Superior temporal gyrus (tissue), 1 donor: Measurements from ENCODE around the gene PCDHGA9.
"Not testable (repeated sequence)": the region's sequence is repeated elsewhere in the genome, so short reads cannot be mapped to it uniquely, and the experiment has no call there.

ENCODE experiments used
- DNase-seq: peaks from one replicate; pipeline ENCODE4 v3.0.0-alpha.2; 2016; ENCODE audit errors: extremely low spot score

PCDHGA9 gene

DNA sequence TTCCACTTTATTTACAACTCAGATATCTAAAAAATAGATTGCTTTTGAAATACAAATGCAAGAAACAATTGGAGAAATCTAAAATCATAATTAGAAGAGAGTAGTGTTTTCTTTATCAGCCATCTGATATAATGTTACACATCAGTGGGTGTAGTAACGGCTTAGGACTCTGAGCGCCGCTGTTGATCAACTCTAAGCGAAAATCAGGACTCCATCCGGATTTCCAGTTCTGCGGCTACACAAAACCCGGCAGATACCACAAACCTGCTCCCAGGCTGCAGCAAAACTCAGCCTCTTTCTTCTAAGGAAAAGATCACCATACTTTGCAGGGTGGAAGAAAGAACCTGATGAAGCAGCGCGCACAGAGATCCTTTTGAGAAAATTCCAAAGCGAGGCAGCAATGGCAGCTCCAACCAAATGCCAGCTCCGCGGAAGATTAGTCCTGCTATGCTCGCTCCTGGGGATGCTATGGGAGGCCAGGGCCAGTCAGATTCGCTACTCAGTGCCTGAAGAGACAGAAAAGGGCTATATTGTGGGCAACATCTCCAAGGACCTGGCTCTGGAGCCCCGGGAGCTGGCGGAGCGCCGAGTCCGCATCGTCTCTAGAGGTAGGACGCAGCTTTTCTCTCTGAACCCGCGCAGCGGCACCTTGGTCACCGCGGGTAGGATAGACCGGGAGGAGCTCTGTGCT, at the start of gene PCDHGA9:
Gene PCDHGA9, plus strand, starts transcription at position 226 of the 691 bp plus-strand sequence. Its CDS starts 175 bp downstream, at position 401.
- peak; percentile 55 for DNase-seq

DNA sequence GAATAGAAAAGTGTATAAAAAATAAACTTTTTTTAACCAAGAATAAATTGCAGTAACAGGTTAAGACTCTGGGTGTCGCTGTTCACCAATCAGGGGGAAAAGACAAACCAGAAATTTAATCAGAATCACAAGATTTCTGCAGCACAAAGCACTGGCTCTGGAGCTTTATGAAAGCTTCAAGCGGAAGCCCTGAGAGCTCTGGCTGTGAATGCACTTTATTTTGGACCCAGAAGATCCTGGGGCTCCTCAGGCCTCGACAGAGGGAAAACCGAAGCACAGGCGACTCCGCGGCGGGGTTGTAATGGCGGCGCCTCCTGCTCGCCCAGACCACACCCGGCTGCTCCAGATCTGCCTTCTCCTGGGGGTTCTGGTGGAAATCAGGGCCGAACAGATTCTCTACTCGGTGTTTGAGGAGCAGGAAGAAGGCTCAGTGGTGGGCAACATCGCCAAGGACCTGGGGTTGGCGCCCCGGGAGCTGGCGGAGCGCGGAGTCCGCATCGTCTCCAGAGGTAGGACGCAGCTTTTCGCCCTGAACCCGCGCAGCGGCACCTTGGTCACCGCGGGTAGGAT, 47.6 kb upstream of the PCDHGA9 start, which contains the start of gene PCDHGA4:
Gene PCDHGA4, plus strand, starts transcription at position 122 of the 570 bp plus-strand sequence. Its CDS starts 87 bp downstream, at position 209.
- no peak for DNase-seq

DNA sequence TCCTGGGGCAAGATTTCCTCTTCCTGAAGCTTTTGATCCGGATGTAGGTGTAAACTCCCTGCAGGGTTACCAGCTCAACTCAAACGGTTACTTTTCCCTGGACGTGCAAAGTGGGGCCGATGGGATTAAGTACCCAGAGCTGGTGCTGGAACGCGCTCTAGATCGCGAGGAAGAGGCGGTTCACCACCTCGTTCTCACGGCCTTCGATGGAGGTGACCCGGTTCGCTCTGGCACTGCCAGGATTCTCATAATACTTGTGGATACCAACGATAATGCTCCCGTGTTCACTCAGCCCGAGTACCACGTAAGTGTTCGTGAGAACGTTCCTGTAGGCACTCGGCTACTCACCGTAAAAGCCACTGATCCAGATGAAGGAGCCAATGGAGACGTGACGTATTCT, 46.9 kb upstream of the PCDHGA9 start:
- no peak for DNase-seq

DNA sequence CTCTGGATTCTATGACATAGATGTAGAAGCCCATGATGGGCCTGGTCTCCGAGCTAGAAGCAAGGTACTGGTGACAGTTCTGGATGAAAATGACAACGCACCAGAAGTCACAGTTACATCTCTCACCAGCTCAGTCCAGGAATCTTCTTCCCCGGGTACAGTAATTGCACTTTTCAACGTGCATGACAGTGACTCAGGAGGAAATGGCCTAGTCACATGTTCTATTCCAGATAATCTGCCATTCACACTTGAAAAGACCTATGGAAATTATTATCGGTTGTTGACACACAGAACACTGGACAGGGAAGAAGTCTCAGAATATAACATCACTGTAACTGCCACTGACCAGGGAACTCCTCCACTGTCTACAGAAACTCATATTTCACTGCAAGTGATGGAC, 46.4 kb upstream of the PCDHGA9 start:
- no peak for DNase-seq

DNA sequence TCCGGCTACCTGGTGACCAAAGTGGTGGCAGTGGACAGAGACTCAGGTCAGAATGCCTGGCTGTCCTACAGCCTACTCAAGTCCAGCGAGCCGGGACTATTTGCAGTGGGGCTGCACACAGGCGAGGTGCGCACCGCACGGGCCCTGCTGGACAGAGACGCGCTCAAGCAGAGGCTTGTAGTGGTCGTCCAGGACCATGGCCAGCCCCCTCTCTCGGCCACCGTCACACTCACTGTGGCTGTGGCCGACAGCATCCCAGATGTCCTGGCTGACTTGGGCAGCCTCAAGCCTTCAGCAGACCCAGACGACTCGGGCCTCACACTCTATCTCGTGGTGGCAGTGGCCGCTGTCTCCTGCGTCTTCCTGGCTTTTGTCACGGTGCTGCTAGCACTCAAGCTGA, 45.6 kb upstream of the PCDHGA9 start:
- no peak for DNase-seq

DNA sequence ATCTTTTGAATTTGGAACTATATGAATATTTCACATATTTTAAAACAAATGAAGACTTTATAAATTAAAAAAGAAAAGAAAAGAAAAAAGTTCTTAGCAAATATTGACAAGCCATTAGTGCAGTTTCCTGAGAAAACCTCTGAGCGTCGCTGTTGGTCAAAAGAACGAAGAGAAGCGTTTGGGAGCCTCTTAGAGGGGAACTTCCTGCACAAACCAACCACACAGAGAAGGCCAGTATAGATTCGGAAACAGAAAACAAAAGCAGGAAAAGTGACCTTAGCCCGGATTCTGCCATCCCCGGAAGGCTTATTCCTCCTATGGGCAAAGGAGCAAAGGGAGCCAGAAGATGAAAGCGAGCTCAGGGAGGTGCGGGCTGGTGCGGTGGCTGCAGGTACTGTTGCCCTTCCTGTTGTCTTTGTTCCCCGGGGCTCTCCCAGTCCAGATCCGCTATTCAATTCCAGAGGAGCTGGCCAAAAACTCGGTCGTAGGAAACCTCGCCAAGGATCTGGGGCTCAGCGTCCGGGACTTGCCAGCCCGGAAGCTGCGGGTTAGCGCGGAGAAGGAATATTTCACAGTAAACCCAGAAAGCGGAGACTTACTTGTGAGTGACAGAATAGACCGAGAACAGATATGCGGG, 42.7 kb upstream of the PCDHGA9 start, which contains the start of gene PCDHGB2:
Gene PCDHGB2, plus strand, starts transcription at position 205 of the 637 bp plus-strand sequence. Its CDS starts 142 bp downstream, at position 347.
- peak; percentile 39 for DNase-seq

DNA sequence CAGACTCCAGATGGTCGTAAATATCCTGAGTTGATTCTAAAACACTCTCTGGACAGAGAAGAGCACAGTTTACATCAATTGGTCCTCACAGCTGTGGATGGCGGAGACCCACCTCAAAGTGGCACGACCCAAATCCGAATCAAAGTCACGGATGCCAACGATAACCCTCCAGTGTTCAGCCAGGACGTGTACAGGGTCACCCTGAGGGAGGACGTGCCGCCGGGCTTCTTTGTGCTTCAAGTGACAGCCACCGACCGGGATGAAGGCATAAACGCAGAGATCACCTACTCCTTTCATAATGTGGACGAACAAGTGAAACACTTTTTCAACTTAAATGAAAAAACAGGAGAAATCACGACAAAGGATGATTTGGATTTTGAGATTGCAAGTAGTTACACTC, 41.9 kb upstream of the PCDHGA9 start:
- DNase-seq: no peak

DNA sequence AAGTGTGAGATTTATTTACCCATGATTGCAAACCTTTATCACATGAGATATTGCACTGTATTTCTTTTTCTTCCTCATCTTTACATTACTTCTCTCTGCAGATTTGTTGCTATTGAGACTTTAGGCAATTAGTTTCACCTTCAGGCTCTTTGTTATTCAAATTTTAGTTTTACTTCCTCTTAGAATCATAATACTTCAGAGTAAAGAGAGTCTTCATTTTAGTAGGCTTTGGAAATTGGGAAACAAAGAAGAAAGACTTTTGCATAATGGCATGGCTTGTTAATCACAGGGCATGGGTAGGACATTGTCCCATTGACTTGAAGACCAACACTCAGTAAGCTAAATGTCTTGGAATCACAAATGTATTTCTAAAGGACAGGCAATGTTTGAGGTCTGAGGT, 39.9 kb upstream of the PCDHGA9 start:
- no peak for DNase-seq

DNA sequence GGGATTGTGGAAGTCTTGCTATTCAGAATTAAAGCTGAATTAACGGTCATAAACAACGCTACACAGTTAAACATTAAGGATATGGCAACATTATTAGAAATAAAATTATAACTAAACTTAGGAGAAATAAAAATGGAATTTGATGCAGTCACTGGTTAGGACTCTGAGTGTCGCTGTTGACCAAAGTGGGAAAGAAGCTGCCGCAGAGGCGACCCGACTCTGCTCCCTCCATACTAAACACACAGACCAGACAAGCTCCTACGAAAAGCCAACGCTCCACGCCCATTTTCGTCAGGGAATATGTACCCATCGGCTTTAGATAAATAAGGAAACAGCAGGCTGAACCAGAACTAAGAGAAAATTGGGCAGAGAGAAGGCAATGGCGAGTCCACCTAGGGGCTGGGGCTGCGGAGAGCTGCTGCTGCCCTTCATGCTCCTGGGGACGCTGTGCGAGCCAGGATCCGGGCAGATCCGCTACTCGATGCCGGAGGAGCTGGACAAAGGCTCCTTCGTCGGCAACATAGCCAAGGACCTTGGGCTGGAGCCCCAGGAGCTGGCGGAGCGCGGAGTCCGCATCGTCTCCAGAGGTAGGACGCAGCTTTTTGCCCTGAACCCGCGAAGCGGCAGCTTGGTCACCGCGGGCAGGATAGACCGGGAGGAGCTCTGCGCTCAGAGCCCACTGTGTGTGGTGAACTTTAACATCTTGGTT, 38.5 kb upstream of the PCDHGA9 start, which contains the start of gene PCDHGA5:
Gene PCDHGA5, plus strand, starts transcription at position 211 of the 709 bp plus-strand sequence. Its CDS starts 169 bp downstream, at position 380.
- DNase-seq: no peak

DNA sequence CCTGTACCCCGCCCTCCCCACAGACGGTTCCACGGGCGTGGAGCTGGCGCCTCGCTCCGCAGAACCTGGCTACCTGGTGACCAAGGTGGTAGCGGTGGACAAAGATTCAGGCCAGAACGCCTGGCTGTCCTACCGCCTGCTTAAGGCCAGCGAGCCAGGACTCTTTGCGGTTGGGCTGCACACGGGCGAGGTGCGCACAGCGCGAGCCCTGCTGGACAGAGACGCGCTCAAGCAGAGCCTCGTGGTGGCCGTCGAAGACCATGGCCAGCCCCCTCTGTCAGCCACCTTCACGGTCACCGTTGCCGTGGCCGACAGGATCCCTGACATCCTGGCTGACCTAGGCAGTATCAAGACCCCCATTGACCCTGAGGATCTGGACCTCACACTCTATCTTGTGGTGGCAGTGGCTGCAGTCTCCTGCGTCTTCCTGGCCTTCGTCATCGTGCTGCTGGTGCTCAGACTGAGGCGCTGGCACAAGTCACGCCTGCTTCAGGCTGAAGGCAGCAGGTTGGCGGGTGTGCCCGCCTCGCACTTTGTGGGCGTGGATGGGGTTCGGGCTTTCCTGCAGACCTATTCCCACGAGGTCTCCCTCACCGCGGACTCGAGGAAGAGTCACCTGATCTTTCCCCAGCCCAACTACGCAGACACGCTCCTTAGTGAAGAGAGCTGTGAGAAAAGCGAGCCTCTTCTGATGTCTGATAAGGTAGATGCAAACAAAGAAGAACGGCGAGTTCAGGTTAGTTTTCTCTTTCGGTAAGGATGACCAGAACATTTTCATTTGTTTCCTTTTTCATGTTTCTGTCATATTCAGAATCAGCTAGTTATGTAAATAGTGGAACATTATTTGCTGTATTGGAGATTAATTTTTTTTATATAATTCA, 36.3 kb upstream of the PCDHGA9 start:
- DNase-seq: no peak

DNA sequence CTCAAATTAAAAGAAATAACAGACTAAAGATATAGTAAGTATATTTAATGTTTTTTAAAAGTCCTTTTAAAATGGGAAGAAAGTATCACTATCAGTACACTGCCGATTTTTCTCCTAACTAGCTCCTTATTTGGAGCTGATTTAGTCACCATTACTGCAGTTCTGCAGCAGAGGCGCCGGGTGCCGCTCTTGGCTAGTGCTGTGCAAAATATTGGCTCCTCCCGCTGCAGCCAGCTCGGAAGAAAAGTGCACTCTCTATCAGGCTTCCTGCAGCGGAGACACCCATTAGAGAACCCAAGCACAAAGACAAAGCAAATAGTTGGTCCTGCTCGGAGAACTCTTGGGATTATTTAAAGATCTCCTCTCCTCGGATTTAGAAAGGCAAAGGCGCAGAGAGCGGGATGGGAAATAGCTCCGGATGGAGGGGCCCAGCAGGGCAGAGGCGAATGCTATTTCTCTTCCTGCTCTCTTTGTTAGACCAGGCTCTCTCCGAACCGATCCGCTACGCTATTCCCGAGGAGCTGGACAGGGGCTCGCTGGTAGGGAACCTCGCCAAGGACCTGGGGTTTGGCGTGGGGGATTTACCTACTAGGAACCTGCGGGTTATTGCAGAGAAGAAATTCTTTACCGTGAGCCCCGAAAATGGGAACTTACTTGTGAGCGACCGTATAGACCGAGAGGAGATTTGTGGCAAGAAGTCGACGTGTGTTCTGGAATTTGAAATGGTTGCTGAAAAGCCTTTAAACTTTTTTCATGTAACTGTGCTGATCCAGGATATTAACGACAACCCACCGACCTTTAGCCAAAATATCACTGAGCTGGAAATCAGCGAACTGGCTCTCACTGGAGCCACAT, 32.4 kb upstream of the PCDHGA9 start, which contains the start of gene PCDHGB3:
Gene PCDHGB3, plus strand, starts transcription at position 249 of the 855 bp plus-strand sequence. Its CDS starts 153 bp downstream, at position 402.
- DNase-seq: peak; percentile 13

DNA sequence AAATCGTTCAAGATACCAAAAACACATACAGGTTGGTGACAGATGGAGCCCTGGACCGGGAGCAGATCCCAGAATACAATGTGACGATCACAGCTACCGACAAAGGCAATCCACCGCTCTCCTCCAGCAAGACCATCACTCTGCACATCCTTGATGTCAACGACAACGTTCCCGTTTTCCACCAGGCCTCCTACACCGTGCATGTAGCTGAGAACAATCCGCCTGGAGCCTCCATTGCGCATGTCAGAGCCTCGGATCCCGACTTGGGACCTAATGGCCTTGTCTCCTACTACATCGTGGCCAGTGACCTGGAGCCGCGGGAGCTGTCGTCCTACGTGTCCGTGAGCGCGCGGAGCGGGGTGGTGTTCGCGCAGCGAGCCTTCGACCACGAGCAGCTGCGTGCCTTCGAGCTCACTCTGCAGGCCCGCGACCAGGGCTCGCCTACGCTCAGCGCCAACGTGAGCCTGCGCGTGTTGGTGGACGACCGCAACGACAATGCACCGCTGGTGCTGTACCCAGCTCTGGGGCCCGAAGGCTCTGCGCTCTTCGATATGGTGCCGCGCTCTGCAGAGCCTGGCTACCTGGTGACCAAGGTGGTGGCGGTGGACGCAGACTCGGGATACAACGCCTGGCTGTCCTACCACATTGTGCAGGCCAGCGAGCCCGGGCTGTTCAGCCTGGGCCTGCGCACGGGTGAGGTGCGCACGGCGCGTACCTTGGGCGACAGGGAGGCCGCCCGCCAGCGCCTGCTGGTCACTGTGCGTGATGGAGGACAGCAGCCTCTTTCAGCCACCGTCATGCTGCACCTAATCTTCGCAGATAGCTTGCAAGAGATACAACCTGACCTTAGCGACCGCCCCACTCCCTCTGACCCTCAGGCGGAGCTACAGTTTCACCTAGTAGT, 30.8 kb upstream of the PCDHGA9 start:
- DNase-seq: no peak

DNA sequence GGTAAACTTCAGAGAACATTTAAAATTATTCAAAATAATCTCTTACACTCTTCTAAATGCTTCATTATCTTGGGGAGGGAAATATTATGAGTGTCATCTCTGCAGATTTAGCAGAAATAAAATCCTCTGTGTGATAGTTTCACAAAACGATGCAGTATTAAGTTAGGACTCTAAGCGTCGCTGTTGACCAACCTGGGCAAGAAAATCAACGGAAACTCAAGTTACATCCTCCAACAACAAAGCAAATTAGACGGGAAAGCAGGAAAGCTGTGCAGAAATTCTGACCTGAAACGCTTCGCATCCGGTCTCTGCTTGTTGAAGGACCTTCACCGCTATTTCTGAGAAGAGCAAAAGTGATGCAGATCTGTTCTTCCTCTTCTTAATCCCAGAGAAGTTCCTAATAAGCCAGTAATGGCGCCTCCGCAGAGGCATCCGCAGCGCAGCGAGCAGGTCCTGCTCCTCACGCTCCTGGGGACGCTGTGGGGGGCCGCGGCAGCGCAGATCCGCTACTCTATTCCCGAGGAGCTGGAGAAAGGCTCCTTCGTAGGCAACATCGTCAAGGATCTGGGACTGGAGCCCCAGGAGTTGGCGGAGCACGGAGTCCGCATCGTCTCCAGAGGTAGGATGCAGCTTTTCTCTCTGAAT, 28.8 kb upstream of the PCDHGA9 start, which contains the start of gene PCDHGA6:
Gene PCDHGA6, plus strand, starts transcription at position 219 of the 645 bp plus-strand sequence. Its CDS starts 193 bp downstream, at position 412.
- no peak for DNase-seq

DNA sequence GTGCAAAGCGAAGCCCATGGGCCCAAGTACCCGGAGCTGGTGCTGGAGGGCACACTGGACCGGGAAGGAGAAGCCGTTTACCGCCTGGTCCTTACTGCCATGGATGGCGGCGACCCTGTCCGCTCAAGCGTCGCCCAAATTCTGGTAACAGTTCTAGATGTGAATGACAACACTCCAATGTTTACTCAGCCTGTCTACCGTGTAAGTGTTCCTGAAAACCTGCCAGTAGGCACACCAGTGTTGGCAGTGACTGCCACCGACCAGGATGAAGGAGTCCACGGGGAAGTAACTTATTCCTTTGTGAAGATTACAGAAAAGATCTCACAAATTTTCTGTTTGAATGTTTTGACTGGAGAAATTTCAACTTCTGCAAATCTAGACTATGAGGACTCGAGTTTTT, 28.0 kb upstream of the PCDHGA9 start:
- DNase-seq: no peak

DNA sequence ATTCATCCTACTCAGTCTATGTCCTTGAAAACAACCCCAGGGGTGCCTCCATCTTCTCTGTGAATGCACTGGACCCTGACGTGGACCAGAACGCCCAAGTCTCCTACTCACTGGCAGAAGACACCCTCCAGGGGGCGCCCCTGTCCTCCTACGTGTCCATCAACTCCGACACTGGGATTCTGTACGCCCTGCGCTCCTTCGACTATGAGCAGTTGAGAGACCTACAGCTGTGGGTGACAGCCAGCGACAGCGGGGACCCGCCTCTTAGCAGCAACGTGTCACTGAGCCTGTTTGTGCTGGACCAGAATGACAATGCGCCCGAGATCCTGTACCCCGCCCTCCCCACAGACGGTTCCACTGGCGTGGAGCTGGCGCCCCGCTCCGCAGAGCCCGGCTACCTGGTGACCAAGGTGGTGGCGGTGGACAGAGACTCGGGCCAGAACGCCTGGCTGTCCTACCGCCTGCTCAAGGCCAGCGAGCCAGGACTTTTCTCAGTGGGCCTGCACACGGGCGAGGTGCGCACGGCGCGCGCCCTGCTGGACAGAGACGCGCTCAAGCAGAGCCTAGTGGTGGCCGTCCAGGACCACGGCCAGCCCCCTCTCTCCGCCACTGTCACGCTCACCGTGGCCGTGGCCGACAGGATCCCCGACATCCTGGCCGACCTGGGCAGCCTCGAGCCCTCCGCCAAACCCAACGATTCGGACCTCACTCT, 27.0 kb upstream of the PCDHGA9 start:
- DNase-seq: not testable (repeated sequence)

DNA sequence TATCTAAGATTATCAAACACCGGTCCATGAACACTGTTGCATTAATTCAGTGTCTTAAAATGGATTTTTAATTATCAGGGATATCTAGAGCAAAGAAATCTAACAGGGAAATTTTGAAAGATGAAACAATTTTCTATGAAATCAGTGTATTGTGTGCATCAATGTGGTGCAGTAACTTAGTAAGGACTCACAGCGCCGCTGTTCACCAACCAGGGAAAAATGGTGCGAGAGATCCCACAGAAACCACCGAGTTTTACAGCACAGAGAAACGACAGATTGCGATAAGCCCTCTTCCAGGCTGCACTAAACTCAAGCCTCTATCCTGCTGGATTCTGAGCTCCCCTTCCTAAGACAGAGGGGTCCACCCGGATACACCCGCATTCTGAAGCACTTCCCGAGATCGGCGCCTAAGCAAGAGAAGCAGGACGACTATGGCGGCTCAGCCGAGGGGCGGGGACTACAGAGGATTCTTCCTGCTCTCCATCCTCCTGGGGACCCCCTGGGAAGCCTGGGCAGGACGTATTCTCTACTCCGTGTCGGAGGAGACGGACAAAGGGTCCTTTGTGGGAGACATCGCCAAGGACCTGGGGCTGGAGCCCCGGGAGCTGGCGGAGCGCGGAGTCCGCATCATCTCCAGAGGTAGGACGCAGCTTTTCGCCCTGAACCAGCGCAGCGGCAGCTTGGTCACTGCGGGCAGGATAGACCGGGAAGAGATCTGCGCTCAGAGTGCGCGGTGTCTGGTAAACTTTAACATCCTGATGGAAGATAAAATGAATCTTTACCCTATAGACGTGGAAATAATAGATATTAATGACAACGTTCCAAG, 19.9 kb upstream of the PCDHGA9 start, which contains the start of gene PCDHGA7:
Gene PCDHGA7, plus strand, starts transcription at position 274 of the 826 bp plus-strand sequence. Its CDS starts 158 bp downstream, at position 432.
- DNase-seq: no peak
